ENCODE results near the gene BMP2K. TPM values are rescaled to one million over a fixed set of nuclear protein-coding genes. Genes with fewer than 3 reads are reported as not detected.
A peak's percentile ranks its signal among the peaks of the same experiment; 100 is the strongest.

The BMP2K gene
- total and polyA plus RNA-seq, 5 donors, result 12.1 to 62.7 (median 52.7) TPM

GRCh38 chr4:78764498-78764961 lies 11.6 kb upstream of the BMP2K start:
- no peaks in the 10 kb centered on the region for H3K27me3 ChIP-seq (ENCODE audit: control insufficient read depth, insufficient read depth)
- H3K9me3 ChIP-seq (ENCODE audit: control insufficient read depth, low read length), result no peaks in the 10 kb centered on the region
- H3K4me3 ChIP-seq (ENCODE audit: low read length), result no peak overlapping the region
- no peaks in the 10 kb centered on the region for H3K4me1 ChIP-seq (ENCODE audit: control insufficient read depth, insufficient read depth, low read length)
- DNase-seq (no peak), ATAC-seq (no peak)
- no peak overlapping the region for H3K27ac ChIP-seq (ENCODE audit: low read length)
- intact Hi-C loops (cut with DNase I), result no loop called here

DNA sequence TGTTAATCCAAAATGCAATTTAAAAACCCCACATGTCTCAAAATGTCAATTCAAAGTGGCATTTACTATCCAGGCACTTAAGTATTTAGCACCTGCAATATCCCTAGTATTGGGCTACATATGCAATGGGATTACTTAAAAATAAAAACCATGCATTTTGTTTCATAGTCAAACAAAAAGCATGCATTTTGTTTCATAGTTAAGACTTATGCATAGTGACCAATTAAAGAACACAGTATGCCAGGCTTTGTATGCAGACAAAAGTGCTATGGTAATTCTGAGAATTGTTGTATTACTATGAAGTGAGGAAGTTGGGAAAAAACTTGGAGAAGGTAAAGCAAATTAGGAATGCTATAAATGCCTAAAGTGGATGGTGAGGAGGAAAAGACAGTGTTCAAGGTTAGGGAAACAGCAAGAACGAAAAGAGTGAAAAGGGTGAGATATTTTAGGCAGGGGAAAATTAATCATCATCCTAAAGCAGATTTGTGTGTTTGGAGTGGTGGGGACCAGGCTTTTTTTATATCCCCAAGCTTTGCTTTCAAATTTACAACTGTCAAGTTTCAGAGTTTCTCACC lies 10.6 kb upstream of the BMP2K start:
- H3K27ac ChIP-seq (ENCODE audit: low read length), result no peak overlapping the region
- H3K4me1 ChIP-seq (ENCODE audit: control insufficient read depth, insufficient read depth, low read length), result no peaks in the 10 kb centered on the region
- DNase-seq (no peak), ATAC-seq (no peak)
- H3K4me3 ChIP-seq (ENCODE audit: low read length), result no peak overlapping the region
- WGBS, result 15% methylated on average over 1 of the region's 1 CpG
- intact Hi-C loops (cut with DNase I), result no loop called here
- H3K27me3 ChIP-seq (ENCODE audit: control insufficient read depth, insufficient read depth), result no peaks in the 10 kb centered on the region
- H3K9me3 ChIP-seq (ENCODE audit: control insufficient read depth, low read length), result no peaks in the 10 kb centered on the region

DNA sequence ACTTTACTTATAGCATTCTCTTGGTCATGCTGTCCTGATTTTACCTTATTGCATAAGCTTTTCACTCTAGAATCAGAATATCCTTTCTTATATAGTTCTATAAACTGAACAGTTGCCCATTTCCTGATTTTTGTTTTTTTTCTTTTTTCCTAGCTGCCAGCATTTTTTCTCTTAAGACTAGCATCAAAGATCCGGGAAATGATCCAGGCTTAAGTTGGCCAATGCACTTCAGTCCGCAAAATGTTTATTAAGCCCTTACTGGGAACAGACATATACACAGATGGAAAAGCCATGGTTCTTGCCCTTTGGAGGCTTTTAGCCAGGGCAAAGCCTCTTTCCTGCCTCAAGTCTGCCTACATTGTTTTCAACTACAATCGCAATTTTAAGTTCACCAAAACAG lies 10.1 kb upstream of the BMP2K start:
- Histone ChIP-seq H3K9me3 (ENCODE audit: control insufficient read depth, low read length) (no peaks in the 10 kb centered on the region), H3K4me3 (ENCODE audit: low read length) (no peak overlapping the region), H3K4me1 (ENCODE audit: control insufficient read depth, insufficient read depth, low read length) (no peaks in the 10 kb centered on the region), H3K27me3 (ENCODE audit: control insufficient read depth, insufficient read depth) (no peaks in the 10 kb centered on the region), H3K27ac (ENCODE audit: low read length) (no peak overlapping the region)
- intact Hi-C loops (cut with DNase I), result no loop called here
- no peak for ATAC-seq
- no peak for DNase-seq
- 27% methylated on average over 3 of the region's 3 CpGs for WGBS

DNA sequence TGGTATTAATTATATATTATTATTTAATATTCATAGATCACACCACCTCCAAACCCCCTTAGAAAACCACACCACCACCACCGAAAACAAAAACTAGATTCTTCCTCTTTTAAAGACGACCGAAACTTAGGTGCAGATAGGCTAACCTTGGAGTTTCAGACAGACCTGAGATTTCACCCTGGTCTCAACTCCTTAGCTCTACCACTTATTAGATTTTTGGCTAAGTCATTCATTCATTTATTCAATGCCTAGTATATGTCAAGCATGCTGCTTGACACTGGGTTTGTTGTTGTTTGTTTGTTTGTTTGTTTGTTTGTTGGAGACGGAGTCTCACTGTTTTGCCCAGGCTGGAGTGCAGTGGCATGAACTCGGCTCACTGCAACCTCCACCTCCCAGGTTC lies 9.5 kb upstream of the BMP2K start:
- no peak overlapping the region for H3K4me3 ChIP-seq (ENCODE audit: low read length)
- H3K27me3 ChIP-seq (ENCODE audit: control insufficient read depth, insufficient read depth), result no peaks in the 10 kb centered on the region
- H3K4me1 ChIP-seq (ENCODE audit: control insufficient read depth, insufficient read depth, low read length), result no peaks in the 10 kb centered on the region
- ATAC-seq (no peak), DNase-seq (no peak)
- 88% methylated on average over 5 of the region's 5 CpGs for WGBS
- no peak overlapping the region for H3K27ac ChIP-seq (ENCODE audit: low read length)
- no peaks in the 10 kb centered on the region for H3K9me3 ChIP-seq (ENCODE audit: control insufficient read depth, low read length)
- intact Hi-C loops (cut with DNase I), result no loop called here

GRCh38 chr4:78767350-78767749 lies 8.8 kb upstream of the BMP2K start:
- DNase-seq (no peak), ATAC-seq (no peak)
- intact Hi-C loops (cut with DNase I), result no loop called here
- Histone ChIP-seq H3K9me3 (ENCODE audit: control insufficient read depth, low read length) (no peaks in the 10 kb centered on the region), H3K4me3 (ENCODE audit: low read length) (no peak overlapping the region), H3K4me1 (ENCODE audit: control insufficient read depth, insufficient read depth, low read length) (no peaks in the 10 kb centered on the region), H3K27ac (ENCODE audit: low read length) (no peak overlapping the region), H3K27me3 (ENCODE audit: control insufficient read depth, insufficient read depth) (no peaks in the 10 kb centered on the region)

- DNase-seq (no peak), ATAC-seq (peak in 1 of 2 donors; percentile 30)
- H3K27me3 ChIP-seq (ENCODE audit: control insufficient read depth, insufficient read depth), result no peaks in the 10 kb centered on the region
- 79% methylated on average over 12 of the region's 12 CpGs for WGBS
- no peaks in the 10 kb centered on the region for H3K9me3 ChIP-seq (ENCODE audit: control insufficient read depth, low read length)
- no peak overlapping the region for H3K4me3 ChIP-seq (ENCODE audit: low read length)
- no peaks in the 10 kb centered on the region for H3K4me1 ChIP-seq (ENCODE audit: control insufficient read depth, insufficient read depth, low read length)
- no peak overlapping the region for H3K27ac ChIP-seq (ENCODE audit: low read length)
- intact Hi-C loops (cut with DNase I), result no loop called here
Observed at GRCh38 chr4:78768452-78769180, 7.5 kb upstream of the BMP2K start.

- WGBS, result 85% methylated on average over 3 of the region's 3 CpGs
- Histone ChIP-seq H3K27me3 (ENCODE audit: control insufficient read depth, insufficient read depth) (no peaks in the 10 kb centered on the region), H3K9me3 (ENCODE audit: control insufficient read depth, low read length) (no peaks in the 10 kb centered on the region), H3K4me1 (ENCODE audit: control insufficient read depth, insufficient read depth, low read length) (no peaks in the 10 kb centered on the region), H3K4me3 (ENCODE audit: low read length) (no peak overlapping the region), H3K27ac (ENCODE audit: low read length) (no peak overlapping the region)
- DNase-seq (no peak), ATAC-seq (no peak)
- intact Hi-C loops (cut with DNase I), result loop anchor here in 3 of 4 donors (10.0 kb wide), 4 partner anchors 65 to 155 kb away; no protein-coding TSS in a partner anchor
Observed at GRCh38 chr4:78770091-78770642, 6.0 kb upstream of the BMP2K start.

DNA sequence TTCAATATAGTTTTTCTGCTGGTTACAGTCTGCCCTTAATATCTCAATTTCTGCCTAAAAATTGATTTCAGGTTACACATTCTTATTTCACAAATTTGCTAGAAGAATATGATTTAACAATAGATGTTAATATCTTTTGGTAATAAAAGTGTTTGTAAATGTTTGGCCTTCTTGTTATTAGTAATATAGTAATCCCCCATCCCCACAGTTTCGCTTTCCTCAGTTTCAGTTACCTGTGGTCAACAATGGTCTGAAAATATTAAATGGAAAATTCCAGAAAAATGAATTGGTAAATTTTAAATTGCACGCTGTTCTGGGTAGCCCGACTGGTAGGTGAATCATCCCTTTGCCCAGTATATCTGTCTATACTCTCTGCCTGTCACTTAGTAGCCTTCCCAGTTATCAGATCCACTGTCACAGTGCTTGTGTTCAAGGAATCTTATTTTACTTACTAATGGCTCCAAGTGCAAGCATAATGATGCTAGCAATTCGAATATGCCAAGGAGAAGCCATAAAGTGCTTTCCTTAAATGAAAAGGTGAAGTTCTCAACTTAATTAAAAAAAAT lies 3.5 kb upstream of the BMP2K start:
- Histone ChIP-seq H3K4me1 (ENCODE audit: control insufficient read depth, insufficient read depth, low read length) (no peaks in the 10 kb centered on the region), H3K27me3 (ENCODE audit: control insufficient read depth, insufficient read depth) (no peaks in the 10 kb centered on the region), H3K4me3 (ENCODE audit: low read length) (no peak overlapping the region), H3K9me3 (ENCODE audit: control insufficient read depth, low read length) (no peaks in the 10 kb centered on the region), H3K27ac (ENCODE audit: low read length) (no peak overlapping the region)
- intact Hi-C loops (cut with DNase I), result loop anchor here in 3 of 4 donors (10.0 kb wide), 4 partner anchors 68 to 158 kb away; no protein-coding TSS in a partner anchor
- ATAC-seq (no peak), DNase-seq (no peak)
- 86% methylated on average over 4 of the region's 4 CpGs for WGBS

GRCh38 chr4:78774417-78774816 lies 1.7 kb upstream of the BMP2K start:
- Histone ChIP-seq H3K27me3 (ENCODE audit: control insufficient read depth, insufficient read depth) (no peaks in the 10 kb centered on the region), H3K9me3 (ENCODE audit: control insufficient read depth, low read length) (no peaks in the 10 kb centered on the region), H3K4me1 (ENCODE audit: control insufficient read depth, insufficient read depth, low read length) (no peaks in the 10 kb centered on the region), H3K27ac (ENCODE audit: low read length) (no peak overlapping the region), H3K4me3 (ENCODE audit: low read length) (no peak overlapping the region)
- ATAC-seq (no peak), DNase-seq (no peak)
- 52% methylated on average over 3 of the region's 3 CpGs for WGBS
- intact Hi-C loops (cut with DNase I), result loop anchor here in 3 of 4 donors (10.0 kb wide), 4 partner anchors 70 to 160 kb away; no protein-coding TSS in a partner anchor

DNA sequence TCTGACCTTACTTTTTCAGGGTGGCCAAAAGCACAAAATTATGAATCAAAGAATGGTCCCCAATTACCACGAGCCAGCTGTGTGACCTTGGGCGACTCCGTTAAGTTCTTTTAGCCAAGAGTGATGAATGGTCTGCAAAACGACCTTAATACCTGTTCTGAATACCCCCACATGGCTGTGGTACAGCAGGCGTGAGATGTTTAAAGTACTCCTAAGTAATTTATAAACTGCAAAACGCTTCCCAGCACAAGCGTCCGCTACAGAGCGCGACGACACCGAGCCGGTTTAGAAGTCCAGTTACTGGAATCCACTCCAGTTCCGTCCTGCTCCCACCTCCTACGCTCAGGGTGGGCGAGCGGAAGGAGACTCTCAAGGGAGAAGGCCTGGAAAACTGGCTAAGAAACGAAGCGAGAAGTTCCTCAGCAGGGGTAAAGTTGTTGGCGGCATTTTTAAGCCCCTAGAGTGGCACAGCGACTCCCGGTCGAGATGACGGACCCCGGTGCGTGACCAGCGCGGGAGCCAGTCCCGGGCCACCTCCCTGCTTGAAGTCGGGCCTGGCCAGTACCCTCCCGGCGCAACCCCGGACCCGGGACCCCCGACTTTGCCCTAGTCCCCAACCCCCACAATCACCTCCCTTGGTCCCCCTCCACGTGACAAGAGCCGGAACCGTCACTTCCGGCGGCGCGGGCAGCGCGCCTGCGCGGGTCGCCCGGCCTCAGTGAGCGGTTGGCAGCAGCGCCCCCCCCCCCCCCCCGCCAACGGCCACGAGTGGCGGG lies 659 bp upstream of the BMP2K start:
- DNase-seq, result peak; percentile 90 to 95 (median 95)
- H3K4me3 ChIP-seq (ENCODE audit: low read length), result peak overlapping the region; percentile 100
- H3K27me3 ChIP-seq (ENCODE audit: control insufficient read depth, insufficient read depth), result no peaks in the 10 kb centered on the region
- H3K9me3 ChIP-seq (ENCODE audit: control insufficient read depth, low read length), result no peaks in the 10 kb centered on the region
- peak; percentile 92 to 93 for ATAC-seq
- H3K27ac ChIP-seq (ENCODE audit: low read length), result peak overlapping the region; percentile 100
- intact Hi-C loops (cut with DNase I), result loop anchor here in 3 of 4 donors (5.0 to 10.0 kb wide), 6 partner anchors 71 to 161 kb away; no protein-coding TSS in a partner anchor
- H3K4me1 ChIP-seq (ENCODE audit: control insufficient read depth, insufficient read depth, low read length), result no peaks in the 10 kb centered on the region
- WGBS, result under 1% methylated on average over 54 of the region's 54 CpGs
